ENCODE data around the gene QPCT.
"Not testable (repeated sequence)": the region's sequence is repeated elsewhere in the genome, so short reads cannot be mapped to it uniquely, and the experiment has no call there.

The QPCT gene

DNA sequence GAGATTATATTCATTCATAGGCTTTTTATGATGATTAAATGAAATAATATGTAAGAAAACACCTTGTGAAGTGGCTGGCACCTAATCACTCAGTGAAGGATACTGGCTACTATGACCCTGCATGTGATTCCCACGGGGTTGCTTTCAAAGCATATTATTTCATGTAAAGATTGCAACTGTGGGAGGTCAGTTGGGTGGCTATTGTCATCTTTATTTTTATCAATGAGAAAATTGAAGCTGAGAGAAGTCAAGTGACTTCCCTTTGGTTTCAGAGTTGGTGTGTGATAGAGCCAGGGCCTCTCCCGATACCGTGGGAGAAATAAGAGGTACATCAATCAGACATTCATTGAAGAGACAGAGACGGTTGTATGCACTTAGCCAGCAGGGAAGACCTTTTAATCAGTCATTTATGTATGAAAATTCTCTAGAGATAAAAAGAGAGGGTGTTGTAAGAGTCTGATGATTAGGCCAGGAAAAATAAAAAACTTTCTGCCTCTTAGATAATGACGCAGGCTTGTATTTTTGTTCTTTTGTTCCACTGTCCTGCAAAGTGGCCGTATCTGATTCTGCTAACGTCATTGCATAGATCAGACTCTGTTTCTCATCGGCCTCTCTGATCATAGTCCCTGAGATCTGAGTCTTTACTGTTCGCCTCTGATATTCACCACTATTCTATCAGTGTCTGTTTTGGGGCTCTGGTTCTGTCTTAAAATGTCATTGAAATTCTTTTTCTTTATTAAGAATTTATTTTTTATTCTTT, 50.5 kb downstream of the QPCT start:
- DNase-seq = no peak

DNA sequence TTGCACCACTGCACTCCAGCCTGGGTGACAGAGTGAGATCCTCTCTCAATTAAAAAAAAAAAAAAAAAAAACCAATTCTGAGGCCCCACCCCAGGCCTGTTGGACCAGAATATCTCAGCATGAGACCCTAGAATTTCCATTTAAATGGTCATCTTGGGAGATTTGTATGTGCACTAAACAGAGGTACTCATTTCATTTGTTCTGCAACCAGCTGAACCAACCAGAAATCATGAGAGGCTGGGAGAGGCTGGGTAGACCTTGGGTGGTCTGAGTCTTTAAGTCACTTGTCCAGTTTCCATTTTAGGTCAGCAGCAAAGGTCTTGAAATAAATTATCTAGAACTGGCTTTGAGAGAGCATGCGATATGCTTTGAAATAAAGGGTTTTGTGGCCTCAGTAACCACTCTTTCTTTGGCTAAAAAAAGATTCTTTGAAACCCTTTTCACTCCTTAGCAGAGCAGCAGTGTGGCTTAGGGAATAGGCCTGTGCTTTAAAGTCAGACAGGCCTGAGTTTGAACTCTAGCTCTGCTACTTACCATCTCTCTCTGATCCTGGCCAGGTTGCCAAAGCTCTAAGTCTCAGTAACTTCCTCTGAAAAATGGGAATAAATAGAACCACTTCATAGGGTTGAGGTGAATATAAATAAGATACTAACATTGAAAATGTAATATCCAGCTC, 52.6 kb downstream of the QPCT start:
- no peak for DNase-seq

DNA sequence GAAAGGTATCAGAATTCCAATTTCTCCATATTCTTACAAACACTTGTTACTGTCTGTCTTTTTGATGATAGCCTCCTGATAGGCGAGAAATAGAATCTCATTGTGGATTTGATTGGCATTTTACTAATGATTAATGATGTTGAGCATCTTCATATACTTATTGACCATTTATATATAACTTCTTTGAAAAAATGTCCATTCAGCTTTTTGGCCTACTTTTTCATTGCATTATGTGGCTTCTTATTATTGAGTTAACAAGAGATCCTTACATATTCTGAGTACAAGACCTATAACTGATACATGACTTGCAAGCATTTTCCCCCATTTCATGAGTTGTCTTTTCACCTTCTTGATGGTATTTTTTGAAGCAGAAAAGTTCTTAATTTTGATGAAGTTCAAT, 54.6 kb downstream of the QPCT start:
- no peak for DNase-seq

DNA sequence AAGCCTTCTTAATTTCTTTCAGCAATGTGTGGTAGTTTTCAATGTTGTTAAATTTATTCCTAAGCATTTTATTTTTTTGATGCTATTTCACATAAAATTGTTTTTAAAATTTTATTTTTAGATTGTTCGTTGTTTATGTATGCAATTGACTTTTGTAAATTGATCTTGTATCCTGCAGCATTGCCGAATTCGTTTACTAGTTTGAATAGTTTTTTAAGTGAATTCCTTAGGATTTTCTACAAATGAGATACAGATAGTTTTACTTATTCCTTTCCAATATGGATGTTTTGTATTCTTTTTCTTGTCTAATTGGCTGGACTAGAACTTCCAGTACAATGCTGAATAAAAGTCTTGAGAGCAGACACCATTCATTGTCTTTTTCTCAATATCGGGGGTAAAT, 55.6 kb downstream of the QPCT start:
- DNase-seq = no peak

DNA sequence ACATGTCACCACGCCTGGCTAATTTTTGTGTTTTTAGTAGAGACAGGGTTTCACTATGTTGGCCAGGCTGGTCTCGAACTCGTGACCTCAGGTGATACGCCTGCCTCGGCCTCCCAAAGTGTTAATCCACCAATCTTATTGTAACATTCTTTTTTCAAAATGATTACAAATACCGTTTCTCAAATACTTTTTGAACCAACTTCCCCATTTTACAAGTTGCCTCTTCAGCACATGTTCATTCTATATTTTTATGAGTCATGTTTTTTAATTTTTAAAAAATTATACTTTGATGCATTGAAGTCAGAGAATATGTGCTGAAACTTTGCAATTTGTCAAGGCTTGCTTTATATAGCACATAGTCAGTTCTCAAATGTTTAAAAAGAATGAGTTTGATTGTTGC, 58.2 kb downstream of the QPCT start:
- no peak for DNase-seq

DNA sequence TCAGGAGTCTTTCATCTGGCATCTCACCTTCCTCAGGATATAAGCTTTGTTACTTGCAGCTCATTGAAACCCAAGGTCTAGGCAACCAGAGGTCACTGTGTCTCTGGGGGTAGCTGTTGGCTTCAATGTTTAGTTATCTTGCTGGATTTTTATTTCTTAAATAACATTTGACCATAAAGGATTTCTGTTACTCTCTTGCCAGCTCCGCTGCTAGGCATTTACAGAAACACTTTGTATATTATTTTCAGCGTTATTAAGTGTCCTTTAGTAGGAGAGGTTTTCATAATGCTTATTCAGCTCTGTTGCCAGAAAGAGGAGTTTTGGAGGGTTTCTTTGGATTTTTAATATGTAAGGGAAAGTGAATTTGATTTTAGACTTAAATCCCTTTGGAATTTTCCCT, 61.4 kb downstream of the QPCT start:
- DNase-seq = no peak

DNA sequence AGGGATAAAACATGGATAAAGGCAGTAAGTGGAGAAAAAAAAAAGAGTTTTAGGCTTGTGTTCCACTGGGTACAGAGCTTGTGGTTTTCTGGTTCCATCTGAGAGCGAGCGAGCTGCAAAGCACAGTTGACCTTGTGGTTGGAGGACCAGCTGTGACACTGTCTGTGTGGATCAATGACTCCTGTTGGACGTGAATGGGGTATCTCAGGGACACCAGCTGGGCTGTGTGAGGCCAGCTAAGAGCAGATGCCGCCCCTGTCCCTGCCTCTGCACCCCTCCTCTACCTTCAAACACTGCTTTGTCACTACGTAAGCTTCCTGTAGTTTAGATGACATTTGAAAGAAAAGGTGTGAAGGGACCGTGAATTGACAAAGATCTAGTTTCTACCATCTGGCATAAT, 67.8 kb downstream of the QPCT start:
- DNase-seq = no peak

DNA sequence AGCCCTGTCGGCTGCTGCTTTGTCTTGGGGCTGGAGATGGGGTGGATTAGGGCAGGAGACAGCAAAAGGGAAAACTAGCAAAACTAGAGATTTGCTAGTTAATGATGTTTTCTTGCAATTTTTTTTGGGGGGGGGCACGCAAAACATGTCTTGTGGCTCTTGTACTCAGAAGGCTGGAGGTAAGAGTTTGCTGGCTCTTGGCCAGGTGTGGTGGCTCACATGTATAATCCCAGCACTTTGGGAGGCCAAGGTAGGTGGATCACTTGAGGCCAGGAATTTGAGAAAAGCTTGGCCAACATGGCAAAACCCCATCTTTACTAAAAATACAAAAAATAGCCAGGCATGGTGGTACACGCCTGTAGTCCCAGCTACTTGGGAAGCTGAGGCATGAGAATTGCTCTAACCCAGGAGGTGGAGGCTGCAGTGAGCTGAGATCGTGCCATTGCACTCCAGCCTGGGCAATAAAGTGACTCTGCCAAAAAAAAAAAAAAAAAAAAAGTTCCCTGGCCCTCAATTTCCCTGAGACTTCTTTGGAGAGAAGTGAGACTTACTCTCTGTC, 69.6 kb downstream of the QPCT start:
- DNase-seq = not testable (repeated sequence)

DNA sequence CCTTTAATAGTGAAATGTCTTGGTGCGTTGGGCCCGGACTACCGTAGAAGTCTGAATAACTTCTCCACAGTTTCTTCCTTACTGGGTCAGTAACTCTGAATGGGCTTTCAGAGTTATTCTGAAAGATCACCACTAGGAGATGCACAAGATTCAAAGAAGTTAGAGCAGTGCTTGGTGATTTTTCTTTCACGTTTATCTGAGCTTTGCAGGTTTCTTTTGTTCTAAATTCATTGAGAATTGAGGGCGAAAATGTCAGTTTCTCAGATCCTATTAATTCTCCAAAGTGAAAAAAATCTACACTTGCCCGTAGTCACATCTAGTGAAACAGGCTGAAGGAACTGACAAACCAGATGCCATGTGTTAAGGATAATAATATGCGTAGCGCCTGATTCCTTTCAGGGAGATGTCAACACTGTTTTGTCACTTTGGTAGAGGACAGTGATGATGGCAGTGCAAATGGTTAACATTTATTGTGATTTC, 70.1 kb downstream of the QPCT start:
- DNase-seq = no peak

DNA sequence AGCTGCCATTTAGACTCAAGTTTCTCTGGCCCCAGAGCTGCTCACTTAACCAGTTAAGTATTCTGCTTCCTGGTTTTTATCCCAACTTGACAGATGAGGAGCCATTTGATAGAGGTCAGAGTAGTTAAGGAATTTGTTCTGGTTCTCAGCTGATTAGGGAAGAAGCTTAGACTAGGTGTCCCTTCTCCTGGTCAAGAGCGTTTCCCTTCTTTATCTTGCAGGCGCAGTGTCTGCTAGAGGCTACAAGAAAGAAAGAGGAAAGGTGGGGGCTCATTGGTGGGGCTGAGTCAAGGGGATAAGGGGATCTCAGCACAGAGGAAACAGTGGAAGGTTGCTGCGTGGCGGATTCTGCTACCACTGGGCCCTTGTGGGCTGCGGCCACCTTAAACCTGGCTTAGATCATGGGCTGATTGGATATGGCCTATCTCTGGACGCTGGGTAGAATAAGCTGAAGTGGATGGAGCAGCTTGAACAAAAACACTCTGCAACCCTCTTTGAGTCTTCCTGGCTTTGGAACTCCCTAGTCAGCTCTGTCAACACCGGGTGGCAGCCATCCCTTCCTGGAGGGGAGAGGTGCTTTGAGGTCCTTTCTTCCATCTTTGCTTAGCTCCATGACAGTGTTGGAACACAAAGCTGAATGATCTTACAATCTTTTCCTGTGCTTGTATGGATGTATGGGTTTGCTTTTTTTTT, 70.8 kb downstream of the QPCT start:
- no peak for DNase-seq

DNA sequence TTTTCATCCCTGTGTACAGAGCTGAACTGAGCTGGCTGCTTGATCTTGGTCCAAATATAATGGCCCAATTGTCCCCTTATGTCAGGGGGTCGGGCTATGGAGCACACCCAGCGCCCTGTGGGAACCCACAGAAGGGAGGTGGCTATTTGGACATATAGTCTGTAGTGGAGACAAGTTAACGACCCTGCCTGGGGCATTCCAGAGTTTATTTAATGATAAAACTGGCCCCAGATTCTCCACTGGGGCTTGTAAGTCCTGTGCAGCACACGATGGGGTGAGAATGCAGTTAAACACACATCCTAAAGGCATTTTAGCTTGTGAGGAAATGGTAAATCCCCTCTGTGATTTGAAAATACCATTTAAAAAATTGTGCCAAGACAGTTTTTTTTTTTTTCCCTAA, 72.9 kb downstream of the QPCT start:
- no peak for DNase-seq

DNA sequence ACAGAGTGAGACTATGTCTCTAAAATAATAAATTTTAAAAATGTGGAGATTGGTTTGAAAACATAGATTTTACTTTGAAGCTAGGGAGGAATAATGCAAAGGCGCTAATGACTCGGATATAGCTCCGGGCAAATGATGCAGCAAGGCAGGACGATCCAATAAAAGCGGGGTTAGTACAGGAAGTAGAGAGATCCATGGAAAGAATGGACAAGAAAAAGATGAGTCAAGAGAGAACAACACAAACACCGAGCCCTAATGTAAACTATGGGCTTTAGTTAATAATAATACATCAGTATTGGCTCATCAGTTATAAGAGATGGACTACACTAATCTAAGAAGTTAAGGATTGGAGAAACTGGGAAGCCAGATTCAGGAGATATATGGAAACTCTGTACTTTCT, 74.5 kb downstream of the QPCT start:
- DNase-seq = no peak

DNA sequence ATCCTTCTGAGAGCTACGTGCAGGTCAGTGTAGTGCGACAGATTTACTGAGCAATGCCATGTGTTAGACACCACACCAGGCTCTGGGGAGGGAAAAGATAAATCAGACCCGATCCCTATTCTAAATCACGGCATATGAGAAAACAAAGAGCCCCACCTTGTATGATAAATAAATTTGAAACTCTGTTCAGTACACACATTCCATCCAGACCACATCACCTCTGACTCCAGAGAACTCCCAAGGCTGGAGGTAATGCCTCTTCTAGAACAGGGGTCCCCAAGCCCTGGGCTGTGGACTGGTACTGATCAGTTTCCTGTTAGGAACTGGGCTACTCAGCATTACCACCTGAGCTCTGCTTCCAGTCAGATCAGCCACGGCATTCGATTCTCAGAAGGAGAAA, 77.3 kb downstream of the QPCT start:
- DNase-seq = no peak

DNA sequence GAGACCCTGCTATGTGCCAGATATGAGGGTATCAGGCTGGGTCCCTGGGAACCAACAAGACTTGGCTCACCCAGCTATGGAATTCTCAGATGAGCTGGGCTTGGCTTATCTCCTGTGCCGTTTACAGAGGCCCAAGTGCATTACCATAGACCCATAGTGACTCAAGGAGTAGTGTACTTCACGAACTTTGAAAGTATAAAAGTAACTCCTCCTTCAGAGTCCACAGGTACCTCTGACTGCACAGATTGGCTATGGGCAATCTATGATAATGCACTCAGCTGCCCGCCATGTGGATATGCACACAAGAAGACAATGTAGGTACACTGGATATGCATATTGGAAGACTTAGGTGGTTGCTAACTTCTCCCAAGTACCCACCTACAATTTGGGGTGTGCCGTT, 78.4 kb downstream of the QPCT start:
- DNase-seq = no peak

Measured in activated CD4-positive, alpha-beta T cell treated with anti-CD3 and anti-CD28 coated beads, Interleukin-2, amount 50 U/mL, for 48 hours (primary cell).